Subcutaneous adipose tissue (tissue), 4 donors: Measurements from ENCODE around the gene IBA57. TPM values are rescaled to one million over a fixed set of nuclear protein-coding genes. Genes with fewer than 3 reads are reported as not detected.

ENCODE experiments used
- total RNA-seq, 4 donors: library from RNA; depleted of rRNA; stranded (reverse); fragments of >200 nt; gene quantifications; one replicate each; pipeline ENCODE4 v1.1.0, GENCODE V29; 2016
- TF ChIP-seq, protein P1 (sequence below): fragments of 450-650 bp; IDR thresholded peaks from one replicate; pipeline ENCODE4 v1.5.1; 2016; ENCODE audit warnings: low read depth, mild to moderate bottlenecking, control low read depth, antibody characterized with exemption, moderate library complexity

Gene IBA57
- total RNA-seq, 4 donors from 2014 or later: 2.8 to 9.0 (median 4.4) TPM

GRCh38 chr1:228194921-228195812, 29.6 kb downstream of the IBA57 start:
- TF ChIP-seq, protein P1, sequence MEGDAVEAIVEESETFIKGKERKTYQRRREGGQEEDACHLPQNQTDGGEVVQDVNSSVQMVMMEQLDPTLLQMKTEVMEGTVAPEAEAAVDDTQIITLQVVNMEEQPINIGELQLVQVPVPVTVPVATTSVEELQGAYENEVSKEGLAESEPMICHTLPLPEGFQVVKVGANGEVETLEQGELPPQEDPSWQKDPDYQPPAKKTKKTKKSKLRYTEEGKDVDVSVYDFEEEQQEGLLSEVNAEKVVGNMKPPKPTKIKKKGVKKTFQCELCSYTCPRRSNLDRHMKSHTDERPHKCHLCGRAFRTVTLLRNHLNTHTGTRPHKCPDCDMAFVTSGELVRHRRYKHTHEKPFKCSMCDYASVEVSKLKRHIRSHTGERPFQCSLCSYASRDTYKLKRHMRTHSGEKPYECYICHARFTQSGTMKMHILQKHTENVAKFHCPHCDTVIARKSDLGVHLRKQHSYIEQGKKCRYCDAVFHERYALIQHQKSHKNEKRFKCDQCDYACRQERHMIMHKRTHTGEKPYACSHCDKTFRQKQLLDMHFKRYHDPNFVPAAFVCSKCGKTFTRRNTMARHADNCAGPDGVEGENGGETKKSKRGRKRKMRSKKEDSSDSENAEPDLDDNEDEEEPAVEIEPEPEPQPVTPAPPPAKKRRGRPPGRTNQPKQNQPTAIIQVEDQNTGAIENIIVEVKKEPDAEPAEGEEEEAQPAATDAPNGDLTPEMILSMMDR: no peak

- TF ChIP-seq, protein P1: no peak
These were observed 32.0 kb downstream of the IBA57 start for GRCh38 chr1:228197555-228198147.

DNA sequence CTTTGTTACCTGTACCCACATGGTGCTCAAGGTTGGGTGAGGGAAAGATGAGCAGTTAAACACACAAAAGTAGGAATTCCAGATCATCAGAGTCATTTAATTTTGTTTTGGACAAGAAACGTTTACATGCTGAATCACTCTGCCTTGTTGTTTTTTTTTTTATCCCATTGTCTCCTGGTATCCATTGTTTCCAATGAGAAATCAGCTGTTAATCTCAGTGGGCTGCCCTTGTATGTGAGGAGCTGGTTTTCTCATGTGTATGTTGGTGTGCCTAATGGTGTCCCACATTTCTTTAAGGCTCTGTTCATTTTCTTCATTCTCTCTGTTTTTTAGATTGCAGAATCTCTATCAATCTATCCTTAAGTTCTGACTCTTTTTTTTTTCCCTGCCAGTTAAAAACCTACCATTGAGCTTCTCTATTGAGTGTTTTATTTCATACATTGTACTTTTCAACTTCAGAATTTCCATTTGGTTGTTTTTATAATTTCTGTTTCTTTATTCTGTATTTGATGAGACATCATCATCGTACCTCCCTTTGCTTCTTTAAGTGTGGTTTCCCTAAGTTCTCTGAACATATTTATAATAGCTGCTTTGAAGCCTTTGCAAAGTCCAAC, 33.5 kb downstream of the IBA57 start:
- TF ChIP-seq, protein P1: no peak

DNA sequence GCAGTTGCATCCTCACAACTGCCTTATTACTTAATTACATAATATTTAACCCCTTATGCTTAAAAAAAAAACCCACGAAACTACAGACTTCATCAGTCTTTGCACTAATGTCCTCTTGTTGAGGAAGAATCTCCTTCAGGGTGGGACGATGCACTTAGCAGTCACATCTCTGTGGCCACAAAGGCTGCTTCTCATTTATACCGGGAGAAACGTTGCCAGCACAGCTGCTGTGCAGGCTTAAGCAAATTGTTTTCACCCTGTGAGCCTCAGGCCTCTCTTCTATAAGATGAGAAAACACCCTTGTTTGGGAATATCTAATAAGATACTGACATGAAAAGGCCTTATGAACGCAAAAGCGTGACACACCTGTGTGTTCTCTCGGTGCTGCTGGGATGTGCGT, 39.4 kb downstream of the IBA57 start:
- TF ChIP-seq, protein P1: no peak

- TF ChIP-seq, protein P1: no peak
These were observed 40.2 kb downstream of the IBA57 start for GRCh38 chr1:228205526-228206436.

GRCh38 chr1:228206582-228207351, 41.2 kb downstream of the IBA57 start:
- TF ChIP-seq, protein P1: no peak
